Stomach (tissue), 9 donors: Measurements from ENCODE around the gene KLC4. TPM values are rescaled to one million over a fixed set of nuclear protein-coding genes. Genes with fewer than 3 reads are reported as not detected.

Experiments
- DNase-seq, 2 donors: peaks; one replicate each; pipeline versions ENCODE4 v3.0.0 to v3.0.0-alpha.2; 2013 to 2019
- H3K27ac ChIP-seq, 5 donors: fragments of 200-600 bp in 4 of 5; sonication (generic) in 4 of 5; one replicate each; pipeline ENCODE4 v1.5.1; 2013 to 2019; ENCODE audit warnings: mild to moderate bottlenecking in 1 of 5, moderate library complexity in 1 of 5
- H3K27me3 ChIP-seq, 3 donors: fragments of 200-600 bp; sonication (generic); one replicate each; pipeline ENCODE4 v1.5.1; 2017 to 2019; ENCODE audit warnings: mixed run types in 1 of 3
- H3K36me3 ChIP-seq, 4 donors: fragments of 200-600 bp; sonication (generic); 1 replicate in 3 of 4; 2 replicates in 1 of 4; pipeline ENCODE4 v1.5.1; 2016 to 2019
- H3K4me1 ChIP-seq, 4 donors: fragments of 200-600 bp; sonication (generic); one replicate each; pipeline ENCODE4 v1.5.1; 2016 to 2019
- H3K4me3 ChIP-seq, 4 donors: fragments of 200-600 bp; sonication (generic) in 3 of 4; one replicate each; pipeline ENCODE4 v1.5.1; 2016 to 2019; ENCODE audit warnings: mild to moderate bottlenecking in 1 of 4
- H3K9me3 ChIP-seq, 4 donors: fragments of 200-600 bp; sonication (generic); one replicate each; pipeline ENCODE4 v1.5.1; 2016 to 2019
- CTCF ChIP-seq, 7 experiments: fragments of 450-650 bp in 4 of 7; fragments of 200-600 bp in 3 of 7; sonication (generic) in 3 of 7; IDR thresholded peaks; one replicate each; pipeline ENCODE4 v1.5.1; 2016 to 2019; ENCODE audit warnings: antibody characterized with exemption in 7 of 7, control low read depth in 2 of 7, mild to moderate bottlenecking in 1 of 7
- EP300 ChIP-seq: sonication (generic); formaldehyde crosslinking; IDR thresholded peaks from one replicate; pipeline ENCODE4 v1.6.1; 2017; ENCODE audit warnings: antibody characterized with exemption
- POLR2A ChIP-seq, 4 donors: fragments of 450-650 bp; IDR thresholded peaks; one replicate each; pipeline ENCODE4 v1.6.1; 2016; ENCODE audit warnings: antibody characterized with exemption in 4 of 4, control low read depth in 2 of 4, mild to moderate bottlenecking in 1 of 4, moderate library complexity in 1 of 4
- POLR2AphosphoS5 ChIP-seq, 3 donors: sonication (generic); formaldehyde crosslinking; IDR thresholded peaks; one replicate each; pipeline ENCODE4 v1.6.1; 2016; ENCODE audit warnings: antibody characterized with exemption in 3 of 3
- whole genome bisulfite sequencing, 5 donors: extraction: QIAGEN DNeasy Blood & Tissue Kit in 3 of 5; methylation state at CpG; one replicate each; pipeline versions ENCODE4 v1.1.5 to v1.1.7; 2013 to 2018; 5-methylcytosine and 5-hydroxymethylcytosine counted together
- intact Hi-C: fragments of 100-400 bp; cut with DNase I; formaldehyde crosslinking; loops from one replicate; pipeline ENCODE4 v1.15.1; 2023; ENCODE audit warnings: low total_unique reads
- polyA plus RNA-seq, 3 donors: library from polyadenylated mRNA; stranded (reverse); fragments of 200-250 nt; gene quantifications; one replicate each; pipeline ENCODE4 v1.2.3, GENCODE V29; 2013
- total RNA-seq, 5 donors: library from RNA; depleted of rRNA; stranded (reverse); fragments of >200 nt; gene quantifications; one replicate each; pipeline versions ENCODE4 v1.1.0 to v1.2.3, GENCODE V29; 2014 to 2016
- donor health status: healthy with polysubstance abuse.
- donor health status: Bipolar disorder and iron deficiency.
- donor health status: healthy.

Gene KLC4
- total and polyA plus RNA-seq, 8 donors: 23.5 to 410 (median 48.3) TPM

DNA sequence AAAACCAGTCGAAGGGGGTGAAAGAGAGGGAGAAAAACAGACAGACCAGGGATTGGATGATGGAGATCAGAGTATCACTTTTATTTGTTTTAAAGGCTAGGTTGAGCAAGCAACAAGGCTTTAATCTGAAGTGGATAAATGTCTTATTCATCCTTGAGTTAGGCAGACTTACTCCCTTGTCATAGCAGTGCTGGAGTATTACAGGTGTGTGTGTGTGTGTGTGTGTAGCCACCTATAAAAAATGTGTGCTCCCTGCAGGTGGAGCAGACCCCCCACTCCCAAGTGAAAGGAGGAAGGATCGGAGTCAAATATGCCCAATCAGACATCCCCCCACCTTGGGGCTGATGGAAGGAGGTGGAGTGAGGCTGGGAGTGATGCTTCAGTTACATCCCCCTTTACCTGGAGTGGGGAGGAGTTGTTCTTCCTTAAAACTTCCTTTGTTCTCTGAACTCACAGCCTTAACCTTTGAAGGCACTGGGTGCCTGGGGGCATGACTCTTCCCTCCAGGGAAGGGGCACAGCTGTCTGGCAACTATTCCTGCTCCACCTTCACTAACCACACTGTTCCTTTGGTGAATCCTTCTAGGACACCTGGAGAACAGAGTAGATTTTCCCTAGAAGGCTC lies 43.9 kb downstream of the KLC4 start:
- TF ChIP-seq CTCF (IDR thresholded peaks at IDR 0.05) (no peak), EP300 (no peak), POLR2A (IDR thresholded peaks at IDR 0.05) (no peak), POLR2AphosphoS5 (IDR thresholded peaks at IDR 0.05) (no peak)
- Histone ChIP-seq H3K4me1 (peaks cover 0 to 1% (median 0%) of the 10 kb centered on the region in 4 donors), H3K27ac (no peak overlapping the region), H3K27me3 (no peaks in the 10 kb centered on the region), H3K4me3 (no peak overlapping the region), H3K9me3 (no peaks in the 10 kb centered on the region), H3K36me3 (no peaks in the 10 kb centered on the region)
- WGBS, 5 donors: 45 to 79% (median 74%) methylated on average over 2 of the region's 2 CpGs
- no peak for DNase-seq
- intact Hi-C loops: no loop called here

GRCh38 chr6:43105538-43106222 lies 46.2 kb downstream of the KLC4 start:
- 85 to 91% (median 87%) methylated on average over 9 of the region's 9 CpGs for whole genome bisulfite sequencing, 5 donors
- intact Hi-C loops: no loop called here
- TF ChIP-seq POLR2A (IDR thresholded peaks at IDR 0.05): no peak

GRCh38 chr6:43107344-43108062 lies 48.1 kb downstream of the KLC4 start:
- H3K36me3 ChIP-seq: no peaks in the 10 kb centered on the region
- no peak for TF ChIP-seq CTCF (IDR thresholded peaks at IDR 0.05)
- TF ChIP-seq EP300: no peak
- TF ChIP-seq POLR2A (IDR thresholded peaks at IDR 0.05): no peak
- TF ChIP-seq POLR2AphosphoS5 (IDR thresholded peaks at IDR 0.05): no peak
- no peak overlapping the region for H3K27ac ChIP-seq
- intact Hi-C loops: no loop called here
- H3K4me3 ChIP-seq: no peak overlapping the region
- DNase-seq: no peak
- H3K4me1 ChIP-seq: no peaks in the 10 kb centered on the region
- no peaks in the 10 kb centered on the region for H3K27me3 ChIP-seq
- WGBS, 5 donors: 90 to 93% (median 92%) methylated on average over 12 of the region's 12 CpGs
- H3K9me3 ChIP-seq: no peaks in the 10 kb centered on the region

More at GRCh38 chr6:43105538-43106222, 46.2 kb downstream of the KLC4 start:
- H3K27ac ChIP-seq: no peak overlapping the region
- H3K4me3 ChIP-seq: no peak overlapping the region
- H3K9me3 ChIP-seq: no peaks in the 10 kb centered on the region
- no peaks in the 10 kb centered on the region for H3K4me1 ChIP-seq
- no peaks in the 10 kb centered on the region for H3K36me3 ChIP-seq
- H3K27me3 ChIP-seq: no peaks in the 10 kb centered on the region
- no peak for DNase-seq

DNA sequence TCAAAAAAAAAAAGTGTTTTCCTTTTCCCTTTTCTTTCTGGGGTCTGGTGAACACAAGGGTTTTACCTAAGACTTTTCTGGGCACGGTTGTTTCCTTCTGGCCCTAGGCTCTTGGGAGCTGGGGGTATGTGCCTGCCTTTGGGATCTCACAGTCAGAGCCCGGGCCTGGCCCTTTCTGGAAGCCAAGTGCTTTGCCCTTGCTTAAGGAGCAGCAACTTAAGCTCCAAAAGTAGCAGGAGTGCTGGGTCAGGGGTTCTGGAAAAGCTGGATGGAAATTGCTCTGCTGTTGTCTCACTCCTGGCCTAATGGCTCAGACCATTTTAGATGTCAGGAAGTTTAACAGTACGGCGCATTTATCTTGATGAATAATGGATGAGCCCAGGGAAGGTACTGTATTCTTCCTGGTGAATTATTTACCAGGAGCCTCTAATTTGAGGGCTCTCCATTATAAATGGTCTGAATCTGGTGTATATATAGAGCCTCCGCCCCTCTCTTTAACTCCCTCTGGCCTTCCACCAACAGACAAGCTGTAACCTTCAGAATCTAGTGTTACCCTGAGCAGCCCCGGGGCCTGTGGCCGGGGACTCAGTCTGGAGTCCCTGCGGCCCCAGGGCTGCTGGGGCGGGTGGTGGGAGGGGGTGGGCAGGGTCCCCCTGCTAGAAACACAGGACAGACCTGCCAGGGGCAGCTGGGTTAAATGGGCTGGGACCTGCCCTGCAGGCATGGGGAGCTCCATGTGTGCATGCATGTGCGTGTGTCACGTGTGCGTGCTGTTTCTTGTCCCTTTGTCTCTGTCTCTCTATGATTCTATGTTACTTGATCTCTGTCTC lies 54.2 kb downstream of the KLC4 start:
- Histone ChIP-seq H3K27ac (peak overlapping the region in 4 of 5 donors; percentile 54 to 84 (median 68)), H3K27me3 (no peaks in the 10 kb centered on the region), H3K4me3 (no peak overlapping the region), H3K9me3 (no peaks in the 10 kb centered on the region), H3K4me1 (peaks cover 0 to 19% (median 8%) of the 10 kb centered on the region in 4 donors), H3K36me3 (no peaks in the 10 kb centered on the region)
- intact Hi-C loops: no loop called here
- TF ChIP-seq POLR2A (IDR thresholded peaks at IDR 0.05) (no peak), CTCF (IDR thresholded peaks at IDR 0.05) (no peak), EP300 (no peak), POLR2AphosphoS5 (IDR thresholded peaks at IDR 0.05) (no peak)
- 69 to 84% (median 77%) methylated on average over 12 of the region's 12 CpGs for WGBS, 5 donors
- DNase-seq: peak in 1 of 2 donors; percentile 58
